Lung (tissue), 12 donors: ENCODE results near the gene RAVER1. TPM values are rescaled to one million over a fixed set of nuclear protein-coding genes. Genes with fewer than 3 reads are reported as not detected.

Source experiments
- ATAC-seq: fragments of 200-7000 bp; cut with Tn5 transposase; one replicate; pipeline ENCODE4 v1.9.1; 2020; ENCODE audit warnings: moderate number of reproducible peaks; ENCODE audit not compliant: insufficient read depth, low FRiP score
- DNase-seq, 3 donors: peaks; one replicate each; pipeline ENCODE4 v3.0.0-alpha.2; 2013 to 2017
- H3K27ac ChIP-seq, 2 donors: one replicate each; pipeline ENCODE4 v1.5.1; 2013; ENCODE audit warnings: mild to moderate bottlenecking in 2 of 2, moderate library complexity in 2 of 2, control low read depth in 1 of 2, inconsistent platforms in 1 of 2, low read depth in 1 of 2, low read length in 1 of 2
- H3K27me3 ChIP-seq, 3 donors: one replicate each; pipeline ENCODE4 v1.5.1; 2013; ENCODE audit warnings: low read length in 2 of 3; ENCODE audit not compliant: control insufficient read depth in 3 of 3, insufficient read depth in 3 of 3
- H3K36me3 ChIP-seq, 4 donors: one replicate each; pipeline ENCODE4 v1.5.1; 2013; ENCODE audit warnings: low read length in 4 of 4, mild to moderate bottlenecking in 1 of 4, moderate library complexity in 1 of 4; ENCODE audit not compliant: control insufficient read depth in 4 of 4, insufficient read depth in 4 of 4
- H3K4me1 ChIP-seq, 5 donors: one replicate each; pipeline ENCODE4 v1.5.1; 2013; ENCODE audit warnings: low read length in 5 of 5, mild to moderate bottlenecking in 2 of 5, moderate library complexity in 1 of 5; ENCODE audit not compliant: control insufficient read depth in 5 of 5, insufficient read depth in 5 of 5
- H3K4me3 ChIP-seq: one replicate; pipeline ENCODE4 v1.5.1; 2013; ENCODE audit warnings: mild to moderate bottlenecking, control low read depth, moderate library complexity
- H3K9ac ChIP-seq, 2 donors: one replicate each; pipeline ENCODE4 v1.5.1; 2013; ENCODE audit warnings: low read length in 2 of 2, control low read depth in 1 of 2; ENCODE audit not compliant: insufficient read depth in 1 of 2
- H3K9me3 ChIP-seq, 4 donors: one replicate each; pipeline ENCODE4 v1.5.1; 2013; ENCODE audit warnings: low read length in 3 of 4, mild to moderate bottlenecking in 1 of 4, moderate library complexity in 1 of 4; ENCODE audit not compliant: control insufficient read depth in 4 of 4, insufficient read depth in 3 of 4
- CTCF ChIP-seq: IDR thresholded peaks from 2 replicates; pipeline ENCODE4 v1.5.1; 2012; ENCODE audit warnings: mild to moderate bottlenecking; ENCODE audit errors: control extremely low read depth, extremely low read depth
- WGBS, 2 donors: extraction: QIAGEN DNeasy Blood & Tissue Kit; methylation state at CpG; one replicate each; pipeline ENCODE4 v1.1.7; 2013; 5-methylcytosine and 5-hydroxymethylcytosine counted together
- polyA plus RNA-seq, 2 donors: library from polyadenylated mRNA; stranded (reverse); fragments of 200-250 nt; gene quantifications; one replicate each; pipeline ENCODE4 v1.2.1, GENCODE V29; 2013
- total RNA-seq, 2 donors: library from RNA; depleted of rRNA in 1 of 2; stranded (reverse); fragments of >200 nt in 1 of 2; gene quantifications; one replicate each; pipeline ENCODE4 v1.2.1, GENCODE V29; 2014 to 2021
- donor health status: control.
- donor health status: control.
- donor health status: Bipolar disorder and iron deficiency.
- donor health status: healthy.
- donor health status: DM: yes; HTN: yes; CAD: no.

The RAVER1 gene
- total and polyA plus RNA-seq, 4 donors: 10.5 to 46.1 (median 19.4) TPM

- H3K27ac ChIP-seq: no peak overlapping the region
These were observed 16.1 kb downstream of the RAVER1 start for GRCh38 chr19:10317045-10317856.

GRCh38 chr19:10316229-10317044 lies 16.9 kb downstream of the RAVER1 start:
- Histone ChIP-seq H3K4me3 (no peak overlapping the region), H3K9ac (no peak overlapping the region), H3K4me1 (peaks cover 0 to 12% (median 0%) of the 10 kb centered on the region in 5 donors), H3K27ac (no peak overlapping the region), H3K9me3 (no peaks in the 10 kb centered on the region), H3K27me3 (no peaks in the 10 kb centered on the region), H3K36me3 (peaks cover 0 to 40% (median 13%) of the 10 kb centered on the region in 4 donors)
- TF ChIP-seq CTCF: no peak
- ATAC-seq (no peak), DNase-seq (no peak)
- WGBS, 2 donors: 71 to 82% methylated on average over 19 of the region's 19 CpGs

More at GRCh38 chr19:10317045-10317856, 16.1 kb downstream of the RAVER1 start:
- ATAC-seq (no peak), DNase-seq (no peak)
- TF ChIP-seq CTCF: no peak
- Histone ChIP-seq H3K27me3 (no peaks in the 10 kb centered on the region), H3K9me3 (no peaks in the 10 kb centered on the region), H3K4me1 (peaks cover 0 to 12% (median 0%) of the 10 kb centered on the region in 5 donors), H3K36me3 (peaks cover under 1 to 49% (median 19%) of the 10 kb centered on the region in 4 donors), H3K9ac (no peak overlapping the region), H3K4me3 (no peak overlapping the region)
- WGBS, 2 donors: 88 to 90% methylated on average over 24 to 29 of the region's 29 CpGs

- TF ChIP-seq CTCF: no peak
- peak within 1 kb of the TSS in 1 of 2 donors; percentile 52 for H3K27ac ChIP-seq
- DNase-seq (peak; percentile 81 to 87 (median 86)), ATAC-seq (peak; percentile 83)
- no peaks in the 10 kb centered on the region for H3K27me3 ChIP-seq
- peak within 1 kb of the TSS; percentile 26 to 76 for H3K9ac ChIP-seq
- H3K4me1 ChIP-seq: peaks cover 0 to 12% (median 0%) of the 10 kb centered on the region in 5 donors
- H3K4me3 ChIP-seq: peak within 1 kb of the TSS; percentile 56
- H3K36me3 ChIP-seq: peaks cover 0 to 35% (median 11%) of the 10 kb centered on the region in 4 donors
- WGBS, 2 donors: 1% methylated on average over 54 to 55 of the region's 55 CpGs
- H3K9me3 ChIP-seq: no peaks in the 10 kb centered on the region
These were observed 17.8 kb downstream of the RAVER1 start, which contains the start of gene FDX2 for GRCh38 chr19:10315335-10316214. Gene FDX2, minus strand, starts transcription at chr19:10316015. Its CDS starts 19 bp downstream, at chr19:10315996.
